Measurements from ENCODE around the gene FASTK.

Gene FASTK

GRCh38 chr7:151100921-151101320, 20.3 kb upstream of the FASTK start:
- DNase-seq (ENCODE audit: low read depth, low spot score): no peak

GRCh38 chr7:151099486-151100211, 19.0 kb upstream of the FASTK start:
- no peak for DNase-seq (ENCODE audit: low read depth, low spot score)

- DNase-seq (ENCODE audit: low read depth, low spot score): no peak
Observed at GRCh38 chr7:151095828-151096475, 15.3 kb upstream of the FASTK start.

- DNase-seq (ENCODE audit: low read depth, low spot score): no peak
Observed at GRCh38 chr7:151095123-151095797, 14.7 kb upstream of the FASTK start.

- no peak for DNase-seq (ENCODE audit: low read depth, low spot score)
Observed at GRCh38 chr7:151094675-151095074, 14.1 kb upstream of the FASTK start.

- DNase-seq (ENCODE audit: low read depth, low spot score): no peak
Observed at GRCh38 chr7:151093748-151094147, 13.1 kb upstream of the FASTK start.

- no peak for DNase-seq (ENCODE audit: low read depth, low spot score)
Observed at GRCh38 chr7:151091988-151092387, 11.4 kb upstream of the FASTK start.

GRCh38 chr7:151091431-151091830, 10.8 kb upstream of the FASTK start:
- no peak for DNase-seq (ENCODE audit: low read depth, low spot score)

GRCh38 chr7:151091003-151091402, 10.4 kb upstream of the FASTK start:
- DNase-seq (ENCODE audit: low read depth, low spot score): no peak

GRCh38 chr7:151089893-151090730, 9.5 kb upstream of the FASTK start:
- no peak for DNase-seq (ENCODE audit: low read depth, low spot score)

- DNase-seq (ENCODE audit: low read depth, low spot score): no peak
Observed at GRCh38 chr7:151088856-151089699, 8.5 kb upstream of the FASTK start.

GRCh38 chr7:151088019-151088855, 7.6 kb upstream of the FASTK start:
- DNase-seq (ENCODE audit: low read depth, low spot score): no peak

GRCh38 chr7:151087245-151088018, 6.8 kb upstream of the FASTK start:
- DNase-seq (ENCODE audit: low read depth, low spot score): no peak

GRCh38 chr7:151086802-151087244, 6.2 kb upstream of the FASTK start:
- DNase-seq (ENCODE audit: low read depth, low spot score): no peak

GRCh38 chr7:151085691-151086620, 5.3 kb upstream of the FASTK start, which contains the start of gene AGAP3:
Gene AGAP3, plus strand, starts transcription at chr7:151086475. Its CDS starts 267 bp downstream, at chr7:151086742.
- no peak for DNase-seq (ENCODE audit: low read depth, low spot score)

- no peak for DNase-seq (ENCODE audit: low read depth, low spot score)
Observed at GRCh38 chr7:151085329-151085690, 4.7 kb upstream of the FASTK start.

GRCh38 chr7:151083824-151084160, 3.2 kb upstream of the FASTK start:
- DNase-seq (ENCODE audit: low read depth, low spot score): no peak
